ENCODE data around the gene RHOC.
"Not testable (repeated sequence)": the region's sequence is repeated elsewhere in the genome, so short reads cannot be mapped to it uniquely, and the experiment has no call there.

The RHOC gene

DNA sequence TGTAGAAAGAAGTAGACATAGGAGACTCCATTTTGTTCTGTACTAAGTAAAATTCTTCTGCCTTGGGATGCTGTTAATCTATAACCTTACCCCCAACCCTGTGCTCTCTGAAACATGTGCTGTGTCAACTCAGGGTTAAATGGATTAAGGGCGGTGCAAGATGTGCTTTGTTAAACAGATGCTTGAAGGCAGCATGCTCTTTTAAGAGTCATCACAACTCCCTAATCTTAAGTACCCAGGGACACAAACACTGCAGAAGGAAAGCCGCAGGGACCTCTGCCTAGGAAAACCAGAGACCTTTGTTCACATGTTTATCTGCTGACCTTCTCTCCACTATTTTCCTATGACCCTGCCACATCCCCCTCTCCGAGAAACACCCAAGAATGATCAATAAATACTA lies 22.1 kb upstream of the RHOC start:
- H3K36me3 ChIP-seq (ENCODE audit: control insufficient read depth in 5 of 5, insufficient read depth in 5 of 5, low read length in 5 of 5); H3K27me3 ChIP-seq (ENCODE audit: control insufficient read depth in 5 of 5, insufficient read depth in 4 of 5, low read length in 5 of 5); H3K4me3 ChIP-seq (ENCODE audit: low read depth in 1 of 5, low read length in 5 of 5); H3K9ac ChIP-seq (ENCODE audit: low read length in 5 of 5); H3K4me1 ChIP-seq (ENCODE audit: control insufficient read depth in 5 of 5, insufficient read depth in 5 of 5, low read length in 5 of 5); H3K27ac ChIP-seq (ENCODE audit: low read depth, low read length); H3K9me3 ChIP-seq (ENCODE audit: control insufficient read depth in 5 of 5, low read length in 5 of 5): not testable (repeated sequence)

DNA sequence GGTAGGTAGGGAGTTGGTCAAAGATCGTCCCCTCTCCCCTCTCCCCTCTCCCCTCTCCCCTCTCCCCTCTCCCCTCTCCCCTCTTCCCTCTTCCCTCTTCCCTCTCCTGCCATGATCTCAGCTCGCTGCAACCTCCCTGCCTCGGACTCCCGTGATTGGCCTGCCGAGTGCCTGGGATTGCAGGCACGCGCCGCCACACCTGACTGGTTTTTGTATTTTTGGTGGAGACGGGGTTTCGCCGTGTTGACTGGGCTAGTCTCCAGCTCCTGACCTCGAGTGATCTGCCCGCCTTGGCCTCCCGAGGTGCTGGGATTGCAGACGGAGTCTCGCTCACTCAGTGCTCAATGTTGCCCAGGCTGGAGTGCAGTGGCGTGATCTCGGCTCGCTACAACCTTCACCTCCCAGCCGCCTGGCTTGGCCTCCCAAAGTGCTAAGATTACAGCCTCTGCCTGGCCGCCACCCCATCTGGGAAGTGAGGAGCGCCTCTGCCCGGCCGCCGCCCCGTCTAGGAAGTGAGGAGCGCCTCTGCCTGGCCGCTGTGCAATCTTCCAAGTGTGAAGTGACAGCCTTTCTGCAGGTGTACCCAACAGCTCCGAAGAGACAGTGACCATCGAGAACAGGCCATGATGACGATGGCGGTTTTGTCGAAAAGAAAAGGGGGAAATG lies 21.5 kb upstream of the RHOC start:
- not testable (repeated sequence) for H3K27me3 ChIP-seq (ENCODE audit: control insufficient read depth in 5 of 5, insufficient read depth in 4 of 5, low read length in 5 of 5); H3K9ac ChIP-seq (ENCODE audit: low read length in 5 of 5); H3K36me3 ChIP-seq (ENCODE audit: control insufficient read depth in 5 of 5, insufficient read depth in 5 of 5, low read length in 5 of 5); H3K4me3 ChIP-seq (ENCODE audit: low read depth in 1 of 5, low read length in 5 of 5); H3K9me3 ChIP-seq (ENCODE audit: control insufficient read depth in 5 of 5, low read length in 5 of 5); H3K27ac ChIP-seq (ENCODE audit: low read depth, low read length); H3K4me1 ChIP-seq (ENCODE audit: control insufficient read depth in 5 of 5, insufficient read depth in 5 of 5, low read length in 5 of 5)

DNA sequence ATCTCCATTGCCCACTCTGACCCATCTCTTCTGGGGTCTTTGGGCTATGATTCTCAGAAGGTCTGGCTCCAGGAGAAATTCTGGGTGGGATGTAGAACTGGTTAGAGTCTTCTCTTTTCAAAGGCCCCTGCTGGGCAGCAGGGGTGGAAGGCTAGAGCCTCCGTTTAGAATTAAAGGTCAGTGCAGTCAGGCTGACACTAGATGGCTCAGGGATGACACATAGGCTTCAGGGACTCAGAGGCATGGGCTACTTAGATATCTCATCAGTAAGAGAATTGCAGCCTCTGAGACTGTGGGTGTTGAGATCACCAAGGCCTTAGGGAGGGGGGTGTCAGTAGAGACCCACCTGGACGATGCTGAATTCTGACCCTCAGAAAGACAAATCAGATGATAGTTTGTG lies 20.8 kb upstream of the RHOC start:
- Histone ChIP-seq H3K4me3 (ENCODE audit: low read depth in 1 of 5, low read length in 5 of 5) (no peak overlapping the region), H3K9ac (ENCODE audit: low read length in 5 of 5) (no peak overlapping the region), H3K27ac (ENCODE audit: low read depth, low read length) (no peak overlapping the region), H3K27me3 (ENCODE audit: control insufficient read depth in 5 of 5, insufficient read depth in 4 of 5, low read length in 5 of 5) (peaks cover 5 to 8% (median 5%) of the 10 kb centered on the region in 5 donors), H3K36me3 (ENCODE audit: control insufficient read depth in 5 of 5, insufficient read depth in 5 of 5, low read length in 5 of 5) (no peaks in the 10 kb centered on the region), H3K9me3 (ENCODE audit: control insufficient read depth in 5 of 5, low read length in 5 of 5) (no peaks in the 10 kb centered on the region), H3K4me1 (ENCODE audit: control insufficient read depth in 5 of 5, insufficient read depth in 5 of 5, low read length in 5 of 5) (peaks cover 0 to 8% (median 5%) of the 10 kb centered on the region in 5 donors)

DNA sequence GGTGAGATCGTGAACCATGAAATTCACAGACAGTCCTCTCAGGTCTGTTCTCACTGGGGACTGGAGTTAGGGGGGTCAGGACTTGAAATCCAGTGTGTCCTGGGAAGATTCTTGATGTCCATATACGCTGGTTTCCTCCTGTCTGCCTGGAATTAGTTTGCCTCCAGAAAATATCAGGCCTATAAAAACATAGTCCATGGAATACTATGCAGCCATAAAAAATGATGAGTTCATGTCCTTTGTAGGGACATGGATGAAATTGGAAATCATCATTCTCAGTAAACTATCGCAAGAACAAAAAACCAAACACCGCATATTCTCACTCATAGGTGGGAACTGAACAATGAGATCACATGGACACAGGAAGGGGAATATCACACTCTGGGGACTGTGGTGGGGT lies 17.3 kb upstream of the RHOC start:
- H3K9ac ChIP-seq (ENCODE audit: low read length in 5 of 5); H3K27ac ChIP-seq (ENCODE audit: low read depth, low read length); H3K4me3 ChIP-seq (ENCODE audit: low read depth in 1 of 5, low read length in 5 of 5); H3K36me3 ChIP-seq (ENCODE audit: control insufficient read depth in 5 of 5, insufficient read depth in 5 of 5, low read length in 5 of 5); H3K9me3 ChIP-seq (ENCODE audit: control insufficient read depth in 5 of 5, low read length in 5 of 5): not testable (repeated sequence)
- Histone ChIP-seq H3K27me3 (ENCODE audit: control insufficient read depth in 5 of 5, insufficient read depth in 4 of 5, low read length in 5 of 5) (peaks cover 6 to 14% (median 9%) of the 10 kb centered on the region in 5 donors), H3K4me1 (ENCODE audit: control insufficient read depth in 5 of 5, insufficient read depth in 5 of 5, low read length in 5 of 5) (peaks cover 0 to 11% (median 7%) of the 10 kb centered on the region in 5 donors)

DNA sequence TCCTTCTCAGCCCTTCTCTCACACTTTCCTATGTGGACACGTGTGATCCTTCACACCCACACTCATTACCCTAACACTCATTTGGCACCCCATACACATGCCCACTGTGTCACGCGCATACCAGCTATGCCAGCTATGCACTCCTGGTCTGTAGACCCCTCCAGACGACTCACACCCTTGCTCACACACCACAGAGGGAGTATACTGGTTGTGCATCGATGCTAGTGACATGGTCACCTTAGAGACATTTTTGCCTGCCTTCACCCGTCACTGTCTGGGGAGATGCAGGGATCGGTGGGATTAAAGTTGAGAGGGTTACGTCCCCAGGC lies 16.5 kb upstream of the RHOC start:
- peak overlapping the region in 1 of 5 donors; percentile 30 for H3K4me3 ChIP-seq (ENCODE audit: low read depth in 1 of 5, low read length in 5 of 5)
- H3K27ac ChIP-seq (ENCODE audit: low read depth, low read length): no peak overlapping the region
- peaks cover 8 to 16% (median 9%) of the 10 kb centered on the region in 5 donors for H3K27me3 ChIP-seq (ENCODE audit: control insufficient read depth in 5 of 5, insufficient read depth in 4 of 5, low read length in 5 of 5)
- no peaks in the 10 kb centered on the region for H3K36me3 ChIP-seq (ENCODE audit: control insufficient read depth in 5 of 5, insufficient read depth in 5 of 5, low read length in 5 of 5)
- no peaks in the 10 kb centered on the region for H3K9me3 ChIP-seq (ENCODE audit: control insufficient read depth in 5 of 5, low read length in 5 of 5)
- H3K9ac ChIP-seq (ENCODE audit: low read length in 5 of 5): no peak overlapping the region
- peaks cover 0 to 18% (median 12%) of the 10 kb centered on the region in 5 donors for H3K4me1 ChIP-seq (ENCODE audit: control insufficient read depth in 5 of 5, insufficient read depth in 5 of 5, low read length in 5 of 5)

DNA sequence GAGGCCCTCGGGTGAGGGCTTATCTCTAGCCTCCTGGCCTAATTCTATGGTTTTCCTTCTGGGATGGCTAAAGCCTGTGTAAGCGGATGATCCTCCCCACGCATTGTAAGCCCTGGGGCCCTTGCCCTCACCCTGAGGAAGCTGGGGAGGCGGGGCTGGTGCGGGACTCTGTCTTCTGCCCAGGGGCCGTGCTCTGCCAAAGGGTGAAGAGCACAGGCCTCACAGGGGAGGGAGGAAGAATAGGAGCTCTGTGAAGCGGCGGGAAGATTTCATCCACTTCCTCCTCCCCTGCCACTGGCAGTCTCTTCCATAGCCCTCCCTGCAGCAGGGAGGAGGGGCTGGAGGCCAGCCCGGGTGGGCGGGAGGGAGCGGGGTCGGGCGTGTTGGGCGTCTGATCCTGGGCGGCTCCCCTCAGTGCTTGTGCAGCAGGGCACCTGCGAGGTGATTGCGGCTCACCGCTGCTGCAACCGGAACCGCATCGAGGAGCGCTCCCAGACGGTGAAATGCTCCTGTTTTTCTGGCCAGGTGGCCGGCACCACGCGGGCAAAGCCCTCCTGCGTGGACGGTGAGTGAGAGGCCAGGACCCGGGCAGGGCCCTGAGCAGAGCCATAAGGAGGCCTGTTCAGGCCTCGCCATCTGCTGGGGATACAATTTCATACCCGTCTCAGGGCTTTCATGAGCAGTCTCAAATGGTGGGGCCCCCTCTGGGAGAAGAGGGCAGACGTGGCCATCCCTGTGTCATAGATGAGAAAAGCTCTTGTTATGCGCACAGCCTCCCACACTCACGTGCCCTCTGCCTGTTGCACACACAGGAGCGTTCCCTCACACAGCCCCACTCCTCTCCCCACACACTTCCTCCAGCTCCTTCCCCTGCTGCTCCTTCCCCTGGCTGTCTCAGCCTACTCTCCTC lies 15.9 kb upstream of the RHOC start:
- peak overlapping the region in 3 of 5 donors; percentile 17 to 38 (median 30) for H3K4me3 ChIP-seq (ENCODE audit: low read depth in 1 of 5, low read length in 5 of 5)
- no peaks in the 10 kb centered on the region for H3K36me3 ChIP-seq (ENCODE audit: control insufficient read depth in 5 of 5, insufficient read depth in 5 of 5, low read length in 5 of 5)
- no peaks in the 10 kb centered on the region for H3K9me3 ChIP-seq (ENCODE audit: control insufficient read depth in 5 of 5, low read length in 5 of 5)
- no peak overlapping the region for H3K27ac ChIP-seq (ENCODE audit: low read depth, low read length)
- peaks cover 8 to 16% (median 9%) of the 10 kb centered on the region in 5 donors for H3K27me3 ChIP-seq (ENCODE audit: control insufficient read depth in 5 of 5, insufficient read depth in 4 of 5, low read length in 5 of 5)
- H3K9ac ChIP-seq (ENCODE audit: low read length in 5 of 5): peak overlapping the region in 1 of 5 donors; percentile 20
- peaks cover 0 to 19% (median 13%) of the 10 kb centered on the region in 5 donors for H3K4me1 ChIP-seq (ENCODE audit: control insufficient read depth in 5 of 5, insufficient read depth in 5 of 5, low read length in 5 of 5)

DNA sequence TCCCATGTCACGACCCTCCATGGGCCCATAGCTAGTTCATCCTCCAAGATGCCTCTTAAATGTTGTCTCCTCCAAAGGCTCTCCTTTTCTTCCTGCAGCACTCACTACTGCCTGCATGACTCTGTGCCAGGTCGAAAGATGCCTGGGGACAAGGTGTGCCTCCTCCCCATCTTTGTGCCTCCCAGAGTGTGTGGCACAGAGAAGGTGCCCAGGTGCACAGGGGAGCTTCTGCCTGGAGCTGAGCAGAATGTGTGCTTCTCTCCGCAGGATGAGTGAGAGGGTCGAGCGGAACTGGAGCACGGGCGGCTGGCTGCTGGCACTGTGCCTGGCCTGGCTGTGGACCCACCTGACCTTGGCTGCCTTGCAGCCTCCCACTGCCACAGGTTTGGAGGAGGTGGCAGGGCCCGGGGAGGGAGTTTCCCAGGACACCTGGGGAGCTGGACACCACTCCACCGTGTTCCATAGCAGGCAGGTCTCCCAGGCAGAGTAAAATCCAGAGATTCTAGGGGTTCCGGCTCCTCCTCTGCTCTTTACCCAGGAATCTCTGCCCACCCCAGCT lies 15.1 kb upstream of the RHOC start:
- H3K4me1 ChIP-seq (ENCODE audit: control insufficient read depth in 5 of 5, insufficient read depth in 5 of 5, low read length in 5 of 5): peaks cover 0 to 19% (median 13%) of the 10 kb centered on the region in 5 donors
- no peaks in the 10 kb centered on the region for H3K36me3 ChIP-seq (ENCODE audit: control insufficient read depth in 5 of 5, insufficient read depth in 5 of 5, low read length in 5 of 5)
- no peak overlapping the region for H3K4me3 ChIP-seq (ENCODE audit: low read depth in 1 of 5, low read length in 5 of 5)
- H3K27me3 ChIP-seq (ENCODE audit: control insufficient read depth in 5 of 5, insufficient read depth in 4 of 5, low read length in 5 of 5): peaks cover 8 to 16% (median 9%) of the 10 kb centered on the region in 5 donors
- no peaks in the 10 kb centered on the region for H3K9me3 ChIP-seq (ENCODE audit: control insufficient read depth in 5 of 5, low read length in 5 of 5)
- H3K27ac ChIP-seq (ENCODE audit: low read depth, low read length): no peak overlapping the region
- H3K9ac ChIP-seq (ENCODE audit: low read length in 5 of 5): no peak overlapping the region

DNA sequence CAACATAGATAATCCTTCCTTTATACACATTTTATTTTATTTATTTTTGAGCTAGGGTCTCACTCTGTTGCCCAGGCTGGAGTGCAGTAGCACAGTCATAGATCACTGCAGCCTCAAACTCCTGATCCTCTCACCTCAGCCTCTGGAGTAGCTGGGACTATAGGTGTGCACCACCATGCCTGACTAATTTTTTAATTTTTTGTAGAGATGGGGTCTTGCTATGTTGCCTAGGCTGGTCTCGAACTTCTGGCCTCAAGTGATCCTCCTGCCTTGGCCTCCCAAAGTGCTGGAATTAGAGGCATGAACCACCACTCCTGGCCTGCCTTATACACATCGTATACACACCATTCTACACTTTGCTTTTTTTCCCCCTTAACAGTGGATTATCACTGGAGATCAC lies 14.4 kb upstream of the RHOC start:
- Histone ChIP-seq H3K27me3 (ENCODE audit: control insufficient read depth in 5 of 5, insufficient read depth in 4 of 5, low read length in 5 of 5) (peaks cover 8 to 16% (median 9%) of the 10 kb centered on the region in 5 donors), H3K4me1 (ENCODE audit: control insufficient read depth in 5 of 5, insufficient read depth in 5 of 5, low read length in 5 of 5) (peaks cover 0 to 19% (median 15%) of the 10 kb centered on the region in 5 donors)
- not testable (repeated sequence) for H3K9ac ChIP-seq (ENCODE audit: low read length in 5 of 5); H3K27ac ChIP-seq (ENCODE audit: low read depth, low read length); H3K36me3 ChIP-seq (ENCODE audit: control insufficient read depth in 5 of 5, insufficient read depth in 5 of 5, low read length in 5 of 5); H3K9me3 ChIP-seq (ENCODE audit: control insufficient read depth in 5 of 5, low read length in 5 of 5); H3K4me3 ChIP-seq (ENCODE audit: low read depth in 1 of 5, low read length in 5 of 5)

DNA sequence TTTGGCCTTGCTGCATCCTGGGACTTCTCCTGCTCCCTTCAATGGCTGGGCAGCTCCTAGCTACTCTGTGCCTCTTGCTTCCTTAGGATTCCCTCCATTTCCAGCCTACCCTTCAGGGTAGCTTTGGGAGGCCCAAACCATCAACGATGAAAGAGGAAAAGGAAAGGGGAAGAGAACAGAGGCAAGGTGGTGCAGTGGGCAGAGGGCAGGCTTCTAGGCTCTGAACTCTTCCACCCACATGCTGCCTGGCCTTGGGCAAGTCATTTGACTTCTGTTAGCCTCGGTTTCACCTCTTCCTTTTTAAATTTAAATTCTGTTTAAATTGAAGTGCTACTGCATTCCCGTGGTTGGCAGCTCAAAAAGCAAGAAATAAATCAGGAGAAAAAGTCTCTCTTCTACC lies 13.9 kb upstream of the RHOC start:
- Histone ChIP-seq H3K27ac (ENCODE audit: low read depth, low read length) (no peak overlapping the region), H3K27me3 (ENCODE audit: control insufficient read depth in 5 of 5, insufficient read depth in 4 of 5, low read length in 5 of 5) (peaks cover 8 to 16% (median 9%) of the 10 kb centered on the region in 5 donors), H3K9ac (ENCODE audit: low read length in 5 of 5) (no peak overlapping the region), H3K4me3 (ENCODE audit: low read depth in 1 of 5, low read length in 5 of 5) (no peak overlapping the region), H3K9me3 (ENCODE audit: control insufficient read depth in 5 of 5, low read length in 5 of 5) (no peaks in the 10 kb centered on the region), H3K36me3 (ENCODE audit: control insufficient read depth in 5 of 5, insufficient read depth in 5 of 5, low read length in 5 of 5) (no peaks in the 10 kb centered on the region), H3K4me1 (ENCODE audit: control insufficient read depth in 5 of 5, insufficient read depth in 5 of 5, low read length in 5 of 5) (peaks cover 0 to 24% (median 19%) of the 10 kb centered on the region in 5 donors)

DNA sequence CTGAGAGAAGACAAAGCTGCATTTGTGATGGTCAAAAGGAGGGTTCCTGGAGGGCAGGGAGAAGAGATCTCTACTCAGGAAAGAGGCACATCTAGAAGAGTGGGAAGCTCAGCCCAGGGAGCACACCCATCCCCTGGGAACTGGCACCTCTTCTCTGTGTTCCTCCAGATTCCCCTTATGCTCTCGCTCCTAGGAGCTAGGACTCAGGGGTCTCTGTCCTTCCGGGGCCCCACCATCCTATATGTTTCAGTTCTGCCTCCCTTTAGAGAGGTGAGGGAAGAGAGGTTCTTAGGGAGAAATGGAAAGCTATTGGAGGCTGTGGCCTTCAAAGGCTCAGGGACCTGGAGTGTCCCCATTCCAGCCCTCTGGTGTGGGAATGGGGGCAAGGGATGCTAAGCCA lies 12.8 kb upstream of the RHOC start:
- no peaks in the 10 kb centered on the region for H3K36me3 ChIP-seq (ENCODE audit: control insufficient read depth in 5 of 5, insufficient read depth in 5 of 5, low read length in 5 of 5)
- no peak overlapping the region for H3K4me3 ChIP-seq (ENCODE audit: low read depth in 1 of 5, low read length in 5 of 5)
- H3K4me1 ChIP-seq (ENCODE audit: control insufficient read depth in 5 of 5, insufficient read depth in 5 of 5, low read length in 5 of 5): peaks cover 0 to 32% (median 27%) of the 10 kb centered on the region in 5 donors
- H3K9me3 ChIP-seq (ENCODE audit: control insufficient read depth in 5 of 5, low read length in 5 of 5): no peaks in the 10 kb centered on the region
- H3K27me3 ChIP-seq (ENCODE audit: control insufficient read depth in 5 of 5, insufficient read depth in 4 of 5, low read length in 5 of 5): peaks cover 8 to 16% (median 9%) of the 10 kb centered on the region in 5 donors
- no peak overlapping the region for H3K9ac ChIP-seq (ENCODE audit: low read length in 5 of 5)
- H3K27ac ChIP-seq (ENCODE audit: low read depth, low read length): no peak overlapping the region

Data from subcutaneous abdominal adipose tissue (tissue), 5 donors.